CD14-positive monocyte (primary cell): ENCODE data around the gene TRMT5. TPM values are rescaled to one million over a fixed set of nuclear protein-coding genes. Genes with fewer than 3 reads are reported as not detected.

Experiments used
- DNase-seq, 3 donors: peaks; one replicate each; pipeline ENCODE4 v3.0.0-alpha.2; 2011 to 2022
- H2AFZ ChIP-seq: 2 replicates; pipeline ENCODE4 v1.6.0; 2012; ENCODE audit warnings: mild to moderate bottlenecking, low read depth, low read length, inconsistent platforms; ENCODE audit not compliant: insufficient read depth, poor library complexity, severe bottlenecking
- H3K27ac ChIP-seq, 2 donors: 1 replicate in 1 of 2; 2 replicates in 1 of 2; pipeline ENCODE4 v1.5.1; 2012 to 2013; ENCODE audit warnings: low read length in 2 of 2, control low read depth in 1 of 2, inconsistent platforms in 1 of 2, low read depth in 1 of 2, mild to moderate bottlenecking in 1 of 2
- H3K27me3 ChIP-seq, 2 donors: one replicate each; pipeline versions ENCODE4 v1.6.0 to v1.6.1; 2011 to 2013; ENCODE audit warnings: low read length in 2 of 2; ENCODE audit not compliant: control insufficient read depth in 2 of 2, insufficient read depth in 2 of 2
- H3K36me3 ChIP-seq, 2 donors: replicated peaks in 1 of 2; 1 replicate in 1 of 2; 2 replicates in 1 of 2; pipeline versions ENCODE4 v1.5.1 to v1.6.1; 2012 to 2013; ENCODE audit warnings: low read length in 2 of 2, control low read depth in 1 of 2, inconsistent platforms in 1 of 2, mild to moderate bottlenecking in 1 of 2; ENCODE audit not compliant: insufficient read depth in 2 of 2, control insufficient read depth in 1 of 2
- H3K4me1 ChIP-seq, 2 donors: 1 replicate in 1 of 2; 2 replicates in 1 of 2; pipeline versions ENCODE4 v1.5.1 to v1.6.1; 2012 to 2013; ENCODE audit warnings: low read length in 2 of 2, control low read depth in 1 of 2, inconsistent platforms in 1 of 2, mild to moderate bottlenecking in 1 of 2, moderate library complexity in 1 of 2; ENCODE audit not compliant: insufficient read depth in 2 of 2, control insufficient read depth in 1 of 2
- H3K4me2 ChIP-seq: replicated peaks from 2 replicates; pipeline ENCODE3; 2012; ENCODE audit warnings: low read length, moderate library complexity, mild to moderate bottlenecking; ENCODE audit not compliant: poor library complexity, severe bottlenecking; ENCODE audit errors: extremely low read depth
- H3K4me3 ChIP-seq, 3 experiments: fragments of 200-600 bp in 1 of 3; sonication (generic) in 1 of 3; replicated peaks in 1 of 3; 1 replicate in 2 of 3; 2 replicates in 1 of 3; pipeline ENCODE4 v1.5.1; 2011 to 2013; ENCODE audit warnings: low read length in 3 of 3, mild to moderate bottlenecking in 3 of 3, control low read depth in 2 of 3, low read depth in 2 of 3, inconsistent platforms in 1 of 3, moderate library complexity in 1 of 3
- H3K79me2 ChIP-seq: 2 replicates; pipeline ENCODE4 v1.6.0; 2012; ENCODE audit warnings: mild to moderate bottlenecking, control low read depth, inconsistent platforms, low read length, moderate library complexity; ENCODE audit not compliant: insufficient read depth
- H3K9ac ChIP-seq: 2 replicates; pipeline ENCODE4 v1.6.0; 2017; ENCODE audit warnings: low read length, mild to moderate bottlenecking; ENCODE audit not compliant: insufficient read depth, poor library complexity, severe bottlenecking
- H3K9me3 ChIP-seq, 2 donors: replicated peaks in 1 of 2; 1 replicate in 1 of 2; 2 replicates in 1 of 2; pipeline versions ENCODE4 v1.5.1 to v1.6.1; 2012 to 2013; ENCODE audit warnings: low read length in 2 of 2, control low read depth in 1 of 2; ENCODE audit not compliant: control insufficient read depth in 1 of 2, insufficient read depth in 1 of 2
- H4K20me1 ChIP-seq: 2 replicates; pipeline ENCODE4 v1.6.0; 2012; ENCODE audit warnings: mild to moderate bottlenecking, low read length, control low read depth, moderate library complexity; ENCODE audit not compliant: insufficient read depth
- H3K27ac Mint-ChIP-seq, 7 donors: one replicate each; pipeline ENCODE4 v1.8.0; 2020; ENCODE audit warnings: mild to moderate bottlenecking in 7 of 7, mixed read lengths in 7 of 7, moderate library complexity in 6 of 7, inconsistent platforms in 2 of 7
- H3K27me3 Mint-ChIP-seq, 3 donors: one replicate each; pipeline ENCODE4 v1.8.0; 2021 to 2022; ENCODE audit warnings: low read depth in 3 of 3, mild to moderate bottlenecking in 3 of 3, mixed read lengths in 3 of 3, moderate library complexity in 3 of 3, inconsistent platforms in 1 of 3
- H3K36me3 Mint-ChIP-seq, 2 donors: one replicate each; pipeline ENCODE4 v1.8.0; 2020; ENCODE audit warnings: mixed read lengths in 2 of 2, inconsistent platforms in 1 of 2, mild to moderate bottlenecking in 1 of 2
- H3K4me1 Mint-ChIP-seq: one replicate; pipeline ENCODE4 v1.8.0; 2020; ENCODE audit warnings: mild to moderate bottlenecking, mixed read lengths
- H3K4me3 Mint-ChIP-seq, 2 donors: one replicate each; pipeline ENCODE4 v1.8.0; 2020; ENCODE audit warnings: mild to moderate bottlenecking in 2 of 2, mixed read lengths in 2 of 2, moderate library complexity in 1 of 2
- H3K9me3 Mint-ChIP-seq, 7 donors: one replicate each; pipeline ENCODE4 v1.8.0; 2020 to 2022; ENCODE audit warnings: mixed read lengths in 7 of 7, mild to moderate bottlenecking in 6 of 7, moderate library complexity in 6 of 7, inconsistent platforms in 2 of 7
- CTCF ChIP-seq: fragments of 200-600 bp; IDR thresholded peaks from one replicate; pipeline ENCODE4 v1.8.0; 2022; ENCODE audit warnings: antibody characterized with exemption, mild to moderate bottlenecking
- WGBS: methylation state at CpG from one replicate; pipeline ENCODE4 v1.1.5; 2013; ENCODE audit warnings: missing lambda C conversion rate; ENCODE audit not compliant: insufficient coverage; 5-methylcytosine and 5-hydroxymethylcytosine counted together
- intact Hi-C, 2 donors: fragments of 100-400 bp; cut with micrococcal nuclease; formaldehyde crosslinking; loops; one replicate each; pipeline versions ENCODE4 v1.15.0 to v1.15.1; 2023
- polyA plus RNA-seq, 3 donors: library from polyadenylated mRNA; depleted of rRNA in 1 of 3; unstranded in 2 of 3; stranded (reverse) in 1 of 3; fragments of 300-500 nt in 2 of 3; fragments of >200 nt in 1 of 3; fragmentation: Illumina TruSeq in 2 of 3; gene quantifications; 1 replicate in 2 of 3; 2 replicates in 1 of 3; pipeline ENCODE4 v1.2.3, GENCODE V29; 2012 to 2021

The TRMT5 gene
- polyA plus RNA-seq, 3 donors = 0.89 to 2.8 (median 1.9) TPM

- H3K4me1 Mint-ChIP-seq = peaks cover 9% of the 10 kb centered on the region
These were observed 12.2 kb downstream of the TRMT5 start for GRCh38 chr14:60968671-60969070.

GRCh38 chr14:60968099-60968498 is 12.8 kb downstream of the TRMT5 start:
- Histone ChIP-seq H3K9me3 (no peaks in the 10 kb centered on the region), H3K4me2 (no peak overlapping the region), H3K4me1 (peaks cover 0 to 13% of the 10 kb centered on the region in 2 donors), H3K27me3 (no peaks in the 10 kb centered on the region), H3K9ac (no peak overlapping the region), H4K20me1 (no peaks in the 10 kb centered on the region), H3K79me2 (no peaks in the 10 kb centered on the region), H2AFZ (no peak overlapping the region), H3K4me3 (no peak overlapping the region), H3K36me3 (peaks cover 0 to under 1% of the 10 kb centered on the region in 2 donors), H3K27ac (no peak overlapping the region)
- peaks cover 9% of the 10 kb centered on the region for H3K4me1 Mint-ChIP-seq
- H3K9me3 Mint-ChIP-seq = no peaks in the 10 kb centered on the region
- no peak for TF ChIP-seq CTCF
- no CpG with 5 or more reads among the region's 1 CpG for WGBS
- peaks cover 0 to 2% (median 0%) of the 10 kb centered on the region in 3 donors for H3K27me3 Mint-ChIP-seq
- intact Hi-C loops = no loop called here
- DNase-seq = no peak
- H3K4me3 Mint-ChIP-seq = no peak overlapping the region
- peaks cover 3 to 8% of the 10 kb centered on the region in 2 donors for H3K36me3 Mint-ChIP-seq
- H3K27ac Mint-ChIP-seq = no peak overlapping the region

More at GRCh38 chr14:60968671-60969070, 12.2 kb downstream of the TRMT5 start:
- H3K4me2 ChIP-seq = no peak overlapping the region
- H4K20me1 ChIP-seq = no peaks in the 10 kb centered on the region
- H3K9me3 ChIP-seq = no peaks in the 10 kb centered on the region
- H2AFZ ChIP-seq = no peak overlapping the region
- no peak overlapping the region for H3K4me3 ChIP-seq
- Mint-ChIP-seq H3K36me3 (peaks cover 7 to 8% of the 10 kb centered on the region in 2 donors), H3K9me3 (no peaks in the 10 kb centered on the region), H3K27me3 (peaks cover 0 to 2% (median 0%) of the 10 kb centered on the region in 3 donors), H3K4me3 (no peak overlapping the region), H3K27ac (no peak overlapping the region)
- no peak for DNase-seq
- peaks cover 0 to 6% of the 10 kb centered on the region in 2 donors for H3K36me3 ChIP-seq
- no peak for TF ChIP-seq CTCF
- H3K79me2 ChIP-seq = no peaks in the 10 kb centered on the region
- no peak overlapping the region for H3K27ac ChIP-seq
- H3K4me1 ChIP-seq = peaks cover 0 to 13% of the 10 kb centered on the region in 2 donors
- intact Hi-C loops = no loop called here
- no peaks in the 10 kb centered on the region for H3K27me3 ChIP-seq
- H3K9ac ChIP-seq = no peak overlapping the region
